Muscle layer of duodenum (tissue), 2 donors: ENCODE results near the gene SRPK1.
A peak's percentile ranks its signal among the peaks of the same experiment; 100 is the strongest.
"Not testable (repeated sequence)": the region's sequence is repeated elsewhere in the genome, so short reads cannot be mapped to it uniquely, and the experiment has no call there.

Experiments
- H3K27ac ChIP-seq: one replicate; pipeline ENCODE4 v1.7.0; 2013; ENCODE audit warnings: mild to moderate bottlenecking, low read length
- H3K27me3 ChIP-seq: one replicate; pipeline ENCODE4 v1.7.0; 2013; ENCODE audit warnings: low read depth, mild to moderate bottlenecking, control low read depth, low read length
- H3K36me3 ChIP-seq, 2 donors: one replicate each; pipeline ENCODE4 v1.7.0; 2013; ENCODE audit warnings: low read length in 2 of 2, control low read depth in 1 of 2, mild to moderate bottlenecking in 1 of 2; ENCODE audit not compliant: insufficient read depth in 2 of 2, control insufficient read depth in 1 of 2
- H3K4me1 ChIP-seq, 2 donors: one replicate each; pipeline ENCODE4 v1.7.0; 2013; ENCODE audit warnings: low read length in 2 of 2, mild to moderate bottlenecking in 2 of 2, control low read depth in 1 of 2, moderate library complexity in 1 of 2; ENCODE audit not compliant: insufficient read depth in 2 of 2, control insufficient read depth in 1 of 2
- H3K4me3 ChIP-seq, 2 donors: one replicate each; pipeline ENCODE4 v1.7.0; 2013; ENCODE audit warnings: low read length in 2 of 2, low read depth in 1 of 2, mild to moderate bottlenecking in 1 of 2
- H3K9me3 ChIP-seq, 2 donors: one replicate each; pipeline ENCODE4 v1.7.0; 2013; ENCODE audit warnings: low read length in 2 of 2, control low read depth in 1 of 2, mild to moderate bottlenecking in 1 of 2; ENCODE audit not compliant: control insufficient read depth in 1 of 2
- donor health status: healthy.

The SRPK1 gene

DNA sequence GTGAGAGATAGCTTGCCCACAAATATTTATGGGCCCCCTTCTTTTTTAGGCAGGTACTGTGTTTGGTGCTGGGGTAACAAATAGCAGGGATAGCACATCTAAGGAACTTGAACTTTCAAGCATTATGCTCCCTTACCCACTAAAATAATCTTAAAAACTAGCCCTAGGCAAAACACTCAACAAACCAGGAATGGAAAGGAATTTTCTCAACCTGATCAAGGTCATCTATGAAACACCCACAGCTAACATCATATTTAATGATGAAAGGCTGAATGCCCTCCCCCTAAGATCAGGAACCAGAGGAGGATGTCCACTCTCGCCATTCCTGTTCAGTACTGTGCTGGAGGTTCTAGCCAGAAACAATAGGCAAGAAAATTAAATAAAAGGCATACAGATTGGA lies 8.7 kb upstream of the SRPK1 start:
- no peaks in the 10 kb centered on the region for H3K27me3 ChIP-seq
- H3K27ac ChIP-seq: no peak overlapping the region
- H3K9me3 ChIP-seq: no peaks in the 10 kb centered on the region
- H3K4me1 ChIP-seq: no peaks in the 10 kb centered on the region
- H3K36me3 ChIP-seq: no peaks in the 10 kb centered on the region
- H3K4me3 ChIP-seq: no peak overlapping the region

DNA sequence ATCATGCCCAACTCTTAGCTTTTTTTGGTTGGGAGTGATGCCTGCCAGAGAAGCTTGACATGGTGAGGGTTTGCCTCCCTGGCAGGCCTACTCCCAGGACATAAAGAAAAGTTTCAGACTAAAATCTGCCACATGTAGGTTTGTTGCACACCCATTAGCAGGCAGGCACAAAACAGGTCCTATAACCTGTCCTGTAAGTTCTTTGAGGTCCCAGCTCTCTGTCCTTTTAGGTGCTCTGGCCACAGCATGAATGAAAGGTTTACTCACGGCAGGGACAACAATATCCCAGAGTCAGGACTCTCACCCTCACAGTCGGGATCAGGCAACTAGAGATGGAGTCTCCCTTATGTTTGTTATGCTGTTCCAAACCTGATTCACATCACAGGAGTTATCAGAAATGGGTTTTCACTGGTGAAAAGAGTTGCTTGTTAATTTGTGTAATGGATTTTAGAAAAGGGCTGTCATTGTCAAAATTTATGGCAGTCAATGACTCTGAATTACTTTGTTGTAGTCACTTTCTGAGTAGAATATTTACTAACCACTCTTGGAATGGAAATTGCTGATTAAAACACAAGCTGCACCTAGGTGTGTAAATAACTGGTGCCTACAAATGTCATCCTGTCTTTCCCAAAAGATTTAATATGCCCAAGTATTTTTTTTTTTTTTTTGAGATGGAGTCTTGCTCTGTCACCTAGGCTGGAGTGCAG lies 5.8 kb upstream of the SRPK1 start:
- no peak overlapping the region for H3K4me3 ChIP-seq
- H3K36me3 ChIP-seq: no peaks in the 10 kb centered on the region
- H3K4me1 ChIP-seq: peaks cover 0 to 5% of the 10 kb centered on the region in 2 donors
- H3K9me3 ChIP-seq: no peaks in the 10 kb centered on the region
- H3K27me3 ChIP-seq: no peaks in the 10 kb centered on the region
- no peak overlapping the region for H3K27ac ChIP-seq

DNA sequence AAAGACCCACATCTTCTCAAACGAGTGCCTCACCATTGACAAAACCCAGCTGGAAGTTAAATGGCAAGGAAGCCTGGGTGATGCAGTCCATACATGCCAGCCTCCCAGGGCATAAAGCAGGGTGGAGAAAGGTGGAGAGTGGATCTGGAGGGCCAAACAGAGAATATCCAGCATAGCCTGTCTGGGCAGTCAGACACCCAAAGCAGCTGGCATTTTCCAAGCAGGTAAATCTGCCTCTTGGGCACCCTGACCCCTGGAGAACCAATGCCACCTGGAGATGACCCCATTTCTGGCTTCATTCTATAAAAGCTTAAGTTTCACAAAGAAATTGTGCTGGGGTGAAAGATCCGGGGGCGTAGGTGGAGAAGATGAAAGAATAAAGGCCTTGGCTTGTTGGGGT lies 5.1 kb upstream of the SRPK1 start:
- Histone ChIP-seq H3K36me3 (no peaks in the 10 kb centered on the region), H3K4me1 (peaks cover 0 to 9% of the 10 kb centered on the region in 2 donors), H3K27me3 (no peaks in the 10 kb centered on the region), H3K27ac (no peak overlapping the region), H3K4me3 (no peak overlapping the region), H3K9me3 (no peaks in the 10 kb centered on the region)

DNA sequence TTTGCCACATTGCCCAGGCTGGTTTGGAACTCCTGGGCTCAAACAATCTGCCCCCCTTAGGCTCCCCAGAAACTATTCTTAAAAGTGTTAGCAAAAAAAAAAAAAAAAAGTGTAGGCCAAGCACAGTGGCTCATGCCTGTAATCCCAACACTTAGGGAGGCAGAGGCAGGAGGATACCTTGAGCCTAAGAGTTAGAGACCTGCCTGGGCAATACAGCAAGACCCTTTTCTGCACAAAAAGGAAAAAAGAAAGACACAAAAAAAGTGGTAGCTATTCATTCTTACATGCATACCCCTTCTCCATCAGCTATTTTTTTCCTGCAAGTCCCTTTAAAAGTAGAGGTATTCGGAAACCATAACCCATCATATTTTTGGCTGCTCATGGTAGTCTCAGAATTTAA lies 3.2 kb upstream of the SRPK1 start:
- no peak overlapping the region for H3K4me3 ChIP-seq
- H3K36me3 ChIP-seq: no peaks in the 10 kb centered on the region
- H3K27ac ChIP-seq: no peak overlapping the region

DNA sequence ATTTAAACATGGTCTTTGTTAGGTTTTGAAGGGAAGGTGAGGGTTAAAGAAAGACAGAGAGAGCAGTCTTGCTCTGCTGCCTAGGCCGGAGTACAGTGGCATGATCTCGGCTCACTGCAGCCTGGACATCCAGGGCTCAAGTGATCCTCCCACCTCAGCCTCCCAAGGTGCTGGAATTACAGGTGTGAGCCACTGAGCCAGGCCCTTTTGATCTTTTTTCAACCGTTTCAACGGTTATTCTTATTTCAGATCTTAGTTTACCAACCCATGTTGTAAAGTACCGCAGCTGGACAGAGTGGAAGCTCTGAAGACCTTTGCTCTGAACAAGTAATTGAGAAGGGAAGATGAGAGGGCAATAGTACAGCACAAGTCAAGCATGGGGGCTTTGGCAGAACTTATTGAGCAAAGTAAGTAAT lies 1.2 kb upstream of the SRPK1 start:
- no peaks in the 10 kb centered on the region for H3K27me3 ChIP-seq
- H3K36me3 ChIP-seq: no peaks in the 10 kb centered on the region
- peaks cover 0 to 21% of the 10 kb centered on the region in 2 donors for H3K4me1 ChIP-seq
- H3K4me3 ChIP-seq: peak overlapping the region in 1 of 2 donors; percentile 91
- no peak overlapping the region for H3K27ac ChIP-seq
- H3K9me3 ChIP-seq: no peaks in the 10 kb centered on the region

More for the DNA sequence above, 3.2 kb upstream of the SRPK1 start:
- Histone ChIP-seq H3K4me1 (peaks cover 0 to 19% of the 10 kb centered on the region in 2 donors), H3K27me3 (no peaks in the 10 kb centered on the region), H3K9me3 (no peaks in the 10 kb centered on the region)

DNA sequence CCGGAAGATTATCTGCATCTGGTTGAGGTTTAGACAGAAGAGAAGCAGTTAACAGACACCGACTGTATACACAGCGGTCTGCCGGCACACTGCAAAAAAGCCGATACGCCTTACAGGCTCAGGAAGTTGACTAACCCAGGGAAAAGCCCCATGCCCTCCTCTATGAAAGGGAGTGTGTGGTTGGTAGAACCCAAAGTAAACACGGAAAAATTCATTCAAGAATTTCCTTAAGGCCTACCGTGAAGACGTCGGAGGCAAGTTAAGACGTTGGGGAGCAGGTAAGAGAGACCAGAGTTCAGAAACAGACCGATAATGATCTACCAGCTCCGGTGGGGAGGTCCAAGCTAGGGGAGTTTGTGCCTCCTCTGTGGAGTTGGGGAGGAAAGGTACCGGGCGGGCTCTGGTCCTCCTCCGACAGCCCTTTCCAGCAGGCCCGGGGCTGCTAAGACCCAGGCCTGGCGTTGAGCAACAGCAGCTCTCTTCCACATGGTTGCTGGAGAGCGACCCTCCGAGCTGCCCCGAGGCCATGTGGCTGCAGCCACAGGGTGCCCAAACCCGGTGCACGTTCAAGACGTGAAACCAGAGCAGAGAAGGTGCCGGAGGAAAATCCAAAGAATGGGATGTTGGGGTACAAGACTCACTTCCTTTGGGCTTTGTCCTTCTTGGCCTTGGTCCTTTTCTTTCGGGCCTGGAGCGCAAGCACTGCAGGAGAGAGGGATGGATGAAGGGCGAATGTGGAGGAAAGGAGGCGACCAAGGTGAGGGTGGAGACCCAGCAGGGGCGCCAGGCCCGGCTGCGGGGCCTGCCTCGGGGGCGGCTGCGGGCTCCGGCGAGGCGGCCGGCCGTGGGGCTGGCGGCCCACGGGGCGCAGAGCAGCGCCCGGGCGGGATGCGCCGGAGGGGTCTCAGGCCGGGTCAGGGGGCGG lies 809 bp downstream of the SRPK1 start:
- no peaks in the 10 kb centered on the region for H3K36me3 ChIP-seq
- peak overlapping the region; percentile 86 for H3K27ac ChIP-seq
- H3K9me3 ChIP-seq: no peaks in the 10 kb centered on the region
- no peaks in the 10 kb centered on the region for H3K27me3 ChIP-seq
- peaks cover 0 to 21% of the 10 kb centered on the region in 2 donors for H3K4me1 ChIP-seq
- peak overlapping the region; percentile 84 to 88 for H3K4me3 ChIP-seq

DNA sequence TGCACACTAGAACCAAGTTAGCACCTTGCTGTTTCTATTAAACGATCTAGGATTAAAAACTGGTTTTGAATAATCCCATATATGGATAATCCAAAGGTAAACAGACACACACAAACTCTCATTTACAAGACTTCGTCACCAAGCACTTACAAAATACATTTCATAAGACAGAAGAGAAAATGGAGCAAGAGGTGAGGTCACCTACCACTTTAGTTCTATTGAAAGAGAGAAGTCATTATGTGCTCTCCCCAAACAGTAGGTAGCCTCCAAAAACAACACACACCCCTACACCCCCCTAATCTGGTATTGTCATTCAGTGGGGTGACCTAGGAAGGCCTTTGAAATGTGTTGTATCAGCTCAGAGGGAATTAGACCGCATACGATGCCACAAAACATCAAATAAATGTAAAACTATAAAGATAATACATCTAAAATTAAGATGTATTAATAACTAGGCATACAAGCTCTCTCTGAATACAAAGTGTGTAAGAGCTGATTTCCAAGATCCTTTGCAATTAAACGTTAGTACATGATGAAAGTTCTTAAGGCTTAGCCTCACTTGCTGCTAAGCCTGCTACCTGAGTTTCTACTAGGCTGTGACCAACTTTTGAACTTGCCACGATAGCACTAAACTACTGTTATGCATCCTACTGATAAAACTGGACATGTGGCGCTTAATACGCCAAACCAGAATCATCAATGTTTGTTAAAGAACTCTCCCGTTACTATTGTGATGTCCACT lies 1.6 kb downstream of the SRPK1 start:
- H3K4me1 ChIP-seq: peaks cover 0 to 21% of the 10 kb centered on the region in 2 donors
- H3K27me3 ChIP-seq: no peaks in the 10 kb centered on the region
- H3K27ac ChIP-seq: peak overlapping the region; percentile 86
- H3K9me3 ChIP-seq: no peaks in the 10 kb centered on the region
- H3K36me3 ChIP-seq: no peaks in the 10 kb centered on the region
- H3K4me3 ChIP-seq: peak overlapping the region; percentile 84 to 88

DNA sequence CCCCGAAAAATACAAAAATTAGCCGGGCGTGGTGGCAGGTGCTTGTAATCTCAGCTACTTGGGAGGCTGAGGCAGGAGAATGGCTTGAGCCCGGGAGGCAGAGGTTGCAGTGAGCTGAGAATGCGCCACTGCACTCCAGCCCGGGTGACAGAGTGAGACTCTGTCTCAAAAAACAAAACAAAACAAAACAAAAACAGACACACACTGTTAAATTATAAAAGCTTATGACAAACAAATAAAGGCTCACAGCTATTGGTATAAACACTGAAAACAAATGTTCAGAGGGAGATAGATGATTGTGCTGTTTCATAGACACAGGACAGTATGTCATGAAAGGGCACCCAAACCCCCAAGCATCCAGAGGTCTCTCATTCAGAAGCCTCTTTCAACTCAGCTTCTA lies 4.0 kb downstream of the SRPK1 start:
- H3K27me3 ChIP-seq, H3K27ac ChIP-seq, H3K9me3 ChIP-seq, H3K36me3 ChIP-seq, H3K4me3 ChIP-seq: not testable (repeated sequence)
- peaks cover 0 to 18% of the 10 kb centered on the region in 2 donors for H3K4me1 ChIP-seq

DNA sequence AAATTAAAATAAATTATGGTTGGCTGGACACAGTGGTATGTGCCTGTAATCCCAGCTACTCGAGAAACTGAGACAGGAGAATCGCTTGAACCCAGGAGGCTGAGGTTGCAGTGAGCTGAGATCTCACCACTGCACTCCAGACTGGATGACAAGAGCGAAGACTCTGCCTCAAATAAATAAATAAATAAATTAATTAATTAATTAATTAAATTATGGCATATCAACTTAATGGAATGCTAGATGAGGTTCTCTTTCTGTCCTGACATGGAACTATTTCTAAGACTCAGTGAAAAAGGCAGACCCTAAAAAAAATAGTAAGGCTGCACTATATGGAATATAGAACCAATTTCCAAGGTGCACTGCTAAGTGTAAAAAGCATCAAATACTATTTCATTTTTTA lies 4.8 kb downstream of the SRPK1 start:
- H3K36me3 ChIP-seq: peaks cover 2 to 5% of the 10 kb centered on the region in 2 donors
- H3K4me1 ChIP-seq: peaks cover 0 to 13% of the 10 kb centered on the region in 2 donors
- H3K9me3 ChIP-seq: no peaks in the 10 kb centered on the region
- no peaks in the 10 kb centered on the region for H3K27me3 ChIP-seq
- no peak overlapping the region for H3K4me3 ChIP-seq
- H3K27ac ChIP-seq: no peak overlapping the region

DNA sequence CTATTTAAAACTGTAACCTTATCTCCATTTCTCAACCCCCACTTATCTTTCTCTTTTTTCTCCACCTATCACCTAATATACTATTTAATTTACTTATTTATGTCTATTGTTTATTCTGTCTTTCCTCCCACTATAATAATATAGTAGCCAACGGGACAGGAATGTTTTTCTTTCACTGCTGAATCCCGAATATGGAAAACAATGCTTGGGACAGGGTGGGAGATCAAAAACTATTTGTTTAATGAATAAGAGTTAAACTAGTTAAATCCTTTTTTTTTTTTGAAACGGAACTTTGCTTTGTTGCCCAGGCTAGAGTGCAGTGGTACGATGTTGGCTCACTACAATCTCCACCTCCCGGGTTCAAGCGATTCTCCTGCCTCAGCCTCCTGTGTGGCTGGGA lies 6.4 kb downstream of the SRPK1 start:
- Histone ChIP-seq H3K9me3 (no peaks in the 10 kb centered on the region), H3K27me3 (no peaks in the 10 kb centered on the region), H3K4me3 (no peak overlapping the region), H3K27ac (no peak overlapping the region), H3K4me1 (peaks cover 0 to 6% of the 10 kb centered on the region in 2 donors), H3K36me3 (peaks cover 4 to 5% of the 10 kb centered on the region in 2 donors)
